Tibial artery (tissue), 4 donors: Measurements from ENCODE around the gene BIRC3.

Experiments used
- DNase-seq, 2 donors: peaks; one replicate each; pipeline ENCODE4 v3.0.0-alpha.2; 2019
- H3K27ac ChIP-seq, 2 donors: fragments of 200-600 bp; sonication (generic) in 1 of 2; 1 replicate in 1 of 2; 2 replicates in 1 of 2; pipeline ENCODE4 v1.5.1; 2018 to 2019; ENCODE audit warnings: mild to moderate bottlenecking in 1 of 2
- H3K27me3 ChIP-seq, 2 donors: fragments of 200-600 bp; sonication (generic) in 1 of 2; one replicate each; pipeline versions ENCODE4 v1.5.1 to v1.6.0; 2016 to 2019
- H3K36me3 ChIP-seq, 3 donors: fragments of 200-600 bp; sonication (generic) in 2 of 3; one replicate each; pipeline ENCODE4 v1.5.1; 2016 to 2019; ENCODE audit warnings: mild to moderate bottlenecking in 2 of 3
- H3K4me1 ChIP-seq, 4 donors: fragments of 200-600 bp; sonication (generic) in 2 of 4; 1 replicate in 3 of 4; 2 replicates in 1 of 4; pipeline ENCODE4 v1.5.1; 2016 to 2019
- H3K4me3 ChIP-seq, 2 donors: fragments of 200-600 bp; sonication (generic) in 1 of 2; 1 replicate in 1 of 2; 2 replicates in 1 of 2; pipeline ENCODE4 v1.5.1; 2018 to 2019; ENCODE audit warnings: mild to moderate bottlenecking in 2 of 2
- H3K9me3 ChIP-seq, 3 donors: fragments of 200-600 bp; sonication (generic) in 1 of 3; one replicate each; pipeline ENCODE4 v1.5.1; 2016 to 2019
- CTCF ChIP-seq, 2 experiments: fragments of 200-600 bp in 1 of 2; fragments of 450-650 bp in 1 of 2; IDR thresholded peaks; one replicate each; pipeline ENCODE4 v1.5.1; 2017 to 2019; ENCODE audit warnings: antibody characterized with exemption in 2 of 2, mild to moderate bottlenecking in 1 of 2, moderate library complexity in 1 of 2
- intact Hi-C: fragments of 100-400 bp; cut with DNase I; formaldehyde crosslinking; loops from one replicate; pipeline ENCODE4 v1.15.0; 2023; ENCODE audit warnings: low total_unique reads

The BIRC3 gene

GRCh38 chr11:102319544-102319943 is 2.3 kb downstream of the BIRC3 start:
- peaks cover 0 to 27% (median 8%) of the 10 kb centered on the region in 4 donors for H3K4me1 ChIP-seq
- no peak overlapping the region for H3K27ac ChIP-seq
- H3K36me3 ChIP-seq = no peaks in the 10 kb centered on the region
- no peak for TF ChIP-seq CTCF (IDR thresholded peaks at IDR 0.05)
- H3K9me3 ChIP-seq = no peaks in the 10 kb centered on the region
- H3K4me3 ChIP-seq = no peak overlapping the region
- intact Hi-C loops = no loop called here
- no peaks in the 10 kb centered on the region for H3K27me3 ChIP-seq
- DNase-seq = no peak

- intact Hi-C loops = no loop called here
- H3K4me1 ChIP-seq = peaks cover 0 to 27% (median 8%) of the 10 kb centered on the region in 4 donors
- H3K4me3 ChIP-seq = no peak overlapping the region
- H3K27ac ChIP-seq = peak overlapping the region; percentile 17 to 32
- no peaks in the 10 kb centered on the region for H3K9me3 ChIP-seq
- no peak for DNase-seq
- H3K27me3 ChIP-seq = no peaks in the 10 kb centered on the region
- no peak for TF ChIP-seq CTCF (IDR thresholded peaks at IDR 0.05)
- H3K36me3 ChIP-seq = no peaks in the 10 kb centered on the region
Measured at GRCh38 chr11:102320188-102320587, 2.9 kb downstream of the BIRC3 start.

- TF ChIP-seq CTCF (IDR thresholded peaks at IDR 0.05) = no peak
- Histone ChIP-seq H3K4me1 (peaks cover 0 to 27% (median 8%) of the 10 kb centered on the region in 4 donors), H3K27me3 (no peaks in the 10 kb centered on the region), H3K4me3 (no peak overlapping the region), H3K36me3 (no peaks in the 10 kb centered on the region), H3K27ac (peak overlapping the region; percentile 17 to 32), H3K9me3 (no peaks in the 10 kb centered on the region)
- no peak for DNase-seq
- intact Hi-C loops = no loop called here
Measured at GRCh38 chr11:102320679-102321078, 3.4 kb downstream of the BIRC3 start.

GRCh38 chr11:102322560-102322959 is 5.3 kb downstream of the BIRC3 start:
- intact Hi-C loops = no loop called here
- Histone ChIP-seq H3K4me3 (no peak overlapping the region), H3K36me3 (peaks cover 0 to 11% (median 0%) of the 10 kb centered on the region in 3 donors), H3K9me3 (no peaks in the 10 kb centered on the region), H3K27ac (no peak overlapping the region), H3K4me1 (peaks cover 0 to 20% (median 6%) of the 10 kb centered on the region in 4 donors), H3K27me3 (no peaks in the 10 kb centered on the region)
- no peak for DNase-seq
- no peak for TF ChIP-seq CTCF (IDR thresholded peaks at IDR 0.05)

- DNase-seq = no peak
- H3K9me3 ChIP-seq = no peaks in the 10 kb centered on the region
- H3K36me3 ChIP-seq = peaks cover 0 to 11% (median 0%) of the 10 kb centered on the region in 3 donors
- peak overlapping the region in 1 of 2 donors; percentile 22 for H3K27ac ChIP-seq
- H3K4me1 ChIP-seq = peaks cover 0 to 10% (median 0%) of the 10 kb centered on the region in 4 donors
- no peaks in the 10 kb centered on the region for H3K27me3 ChIP-seq
- no peak overlapping the region for H3K4me3 ChIP-seq
- no peak for TF ChIP-seq CTCF (IDR thresholded peaks at IDR 0.05)
- intact Hi-C loops = no loop called here
Measured at GRCh38 chr11:102323542-102324251, 6.4 kb downstream of the BIRC3 start.
